LNCAP (cell line): ENCODE results near the gene TOMT.

Experiments
- TF ChIP-seq, protein P1 (sequence below): fragments of 450-650 bp; IDR thresholded peaks from 2 replicates; pipeline ENCODE4 v1.5.1; 2017; ENCODE audit warnings: mild to moderate bottlenecking

The TOMT gene

GRCh38 chr11:72157131-72157530, 51.4 kb downstream of the TOMT start:
- TF ChIP-seq, protein P1, sequence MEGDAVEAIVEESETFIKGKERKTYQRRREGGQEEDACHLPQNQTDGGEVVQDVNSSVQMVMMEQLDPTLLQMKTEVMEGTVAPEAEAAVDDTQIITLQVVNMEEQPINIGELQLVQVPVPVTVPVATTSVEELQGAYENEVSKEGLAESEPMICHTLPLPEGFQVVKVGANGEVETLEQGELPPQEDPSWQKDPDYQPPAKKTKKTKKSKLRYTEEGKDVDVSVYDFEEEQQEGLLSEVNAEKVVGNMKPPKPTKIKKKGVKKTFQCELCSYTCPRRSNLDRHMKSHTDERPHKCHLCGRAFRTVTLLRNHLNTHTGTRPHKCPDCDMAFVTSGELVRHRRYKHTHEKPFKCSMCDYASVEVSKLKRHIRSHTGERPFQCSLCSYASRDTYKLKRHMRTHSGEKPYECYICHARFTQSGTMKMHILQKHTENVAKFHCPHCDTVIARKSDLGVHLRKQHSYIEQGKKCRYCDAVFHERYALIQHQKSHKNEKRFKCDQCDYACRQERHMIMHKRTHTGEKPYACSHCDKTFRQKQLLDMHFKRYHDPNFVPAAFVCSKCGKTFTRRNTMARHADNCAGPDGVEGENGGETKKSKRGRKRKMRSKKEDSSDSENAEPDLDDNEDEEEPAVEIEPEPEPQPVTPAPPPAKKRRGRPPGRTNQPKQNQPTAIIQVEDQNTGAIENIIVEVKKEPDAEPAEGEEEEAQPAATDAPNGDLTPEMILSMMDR: no peak
